NOMO-1 (cell line): ENCODE data around the gene LRRC46.

Experiments used
- DNase-seq, 2 experiments: peaks; one replicate each; lab custom pipeline; 2025; ENCODE audit not compliant: unreplicated experiment in 2 of 2; lab: John Stamatoyannopoulos, UW

Gene LRRC46

DNA sequence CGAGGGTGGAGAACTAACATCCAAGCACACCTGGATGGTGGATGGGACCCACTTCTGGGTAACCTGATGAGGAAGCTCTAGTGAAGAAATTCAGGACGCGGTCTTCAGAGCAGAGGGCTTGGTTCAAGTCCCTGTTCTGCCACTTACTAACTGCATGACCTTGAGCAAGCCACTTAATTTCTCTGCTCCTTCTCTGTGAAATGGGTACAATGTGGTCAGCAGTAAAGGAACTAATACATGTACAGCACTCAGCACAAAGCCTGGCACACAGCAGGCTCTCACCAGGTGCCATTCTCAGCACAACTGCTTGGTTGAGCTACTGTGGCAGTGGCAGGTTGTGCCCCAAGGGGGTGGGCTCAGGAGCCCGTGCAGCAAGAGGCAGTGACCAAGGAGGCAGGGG lies 8.0 kb upstream of the LRRC46 start:
- DNase-seq = no peak

DNA sequence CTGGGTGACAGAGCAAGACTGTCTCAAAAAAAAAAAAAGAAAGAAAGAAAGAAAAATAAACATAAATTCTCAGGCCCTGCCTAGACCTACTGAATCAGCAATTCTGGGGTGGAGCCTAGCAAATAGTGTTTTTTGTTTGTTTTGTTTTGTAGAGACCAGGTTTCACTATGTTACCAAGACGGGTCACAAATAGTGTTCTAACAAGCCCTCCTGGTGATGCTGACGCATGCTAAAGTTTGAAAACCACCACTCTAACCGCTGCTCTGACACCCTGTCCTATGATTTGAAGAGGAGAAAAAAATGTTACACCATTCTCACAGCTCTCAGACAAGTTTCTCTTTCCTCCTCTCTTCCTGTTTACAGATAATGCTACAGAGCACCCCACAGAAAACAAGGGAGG lies 1.6 kb upstream of the LRRC46 start:
- no peak for DNase-seq

DNA sequence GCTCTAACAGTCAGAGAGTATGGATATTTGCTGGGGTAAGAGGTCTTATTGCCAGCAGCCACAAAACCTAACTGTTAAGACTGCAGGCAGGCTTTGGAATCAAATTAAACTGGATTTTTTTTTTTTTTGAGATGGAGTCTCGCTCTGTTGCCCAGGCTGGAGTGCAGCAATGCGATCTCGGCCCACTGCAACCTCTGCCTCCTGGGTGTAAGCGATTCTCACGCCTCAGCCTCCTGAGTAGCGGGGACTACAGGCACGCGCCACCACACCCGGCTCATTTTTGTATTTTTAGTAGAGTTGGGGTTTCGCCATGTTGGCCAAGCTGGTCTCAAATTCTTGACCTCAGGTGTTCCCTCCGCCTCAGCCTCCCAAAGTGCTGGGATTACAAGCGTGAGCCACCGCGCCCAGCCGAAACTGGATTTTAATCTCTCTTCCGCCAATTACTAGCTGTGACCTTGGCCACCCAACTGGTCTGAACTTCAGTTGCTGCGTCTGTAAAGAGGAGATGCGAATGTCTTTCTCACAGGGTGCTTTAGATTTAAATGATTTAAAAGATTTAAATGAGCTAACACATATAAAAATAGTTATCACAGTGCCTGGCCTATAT lies 971 bp upstream of the LRRC46 start:
- DNase-seq = no peak

DNA sequence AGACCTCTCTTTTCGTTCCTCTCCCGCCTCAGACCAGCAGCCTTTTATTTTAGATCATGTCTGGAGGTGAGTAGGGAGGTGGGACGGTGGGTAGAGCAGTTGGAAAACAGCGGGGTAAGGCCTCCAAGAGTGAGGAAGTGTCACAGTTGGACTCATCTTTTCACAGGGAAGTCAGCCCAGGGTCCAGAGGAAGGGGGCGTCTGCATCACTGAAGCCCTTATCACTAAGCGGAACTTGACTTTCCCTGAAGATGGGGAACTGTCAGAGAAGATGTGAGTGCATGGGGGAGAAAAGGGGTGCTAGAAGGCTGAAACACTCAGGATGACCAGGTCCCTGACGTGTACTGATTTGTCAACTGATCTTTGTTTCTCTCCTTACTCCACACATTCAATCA lies 461 bp downstream of the LRRC46 start:
- DNase-seq = peak; percentile 25 to 28

DNA sequence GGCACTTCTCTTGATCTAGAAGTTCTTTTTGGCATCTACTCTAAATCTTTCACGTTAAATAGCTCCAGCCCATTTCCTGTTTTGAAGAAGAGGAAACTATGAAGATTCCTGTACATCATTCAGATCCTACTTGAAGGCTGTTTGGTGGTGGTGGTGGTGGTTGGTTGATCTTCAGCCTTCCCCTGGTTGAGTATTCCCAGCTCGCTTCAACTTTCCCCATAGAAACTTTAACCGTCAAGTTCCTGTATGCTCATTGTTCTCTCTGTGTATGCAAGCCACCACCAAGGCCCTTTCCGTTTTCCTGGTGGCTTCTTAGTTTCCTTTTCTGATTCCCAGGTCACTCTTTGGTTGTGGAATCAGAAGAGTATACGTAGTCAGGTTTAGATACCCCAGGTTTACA lies 3.3 kb downstream of the LRRC46 start:
- DNase-seq = no peak

DNA sequence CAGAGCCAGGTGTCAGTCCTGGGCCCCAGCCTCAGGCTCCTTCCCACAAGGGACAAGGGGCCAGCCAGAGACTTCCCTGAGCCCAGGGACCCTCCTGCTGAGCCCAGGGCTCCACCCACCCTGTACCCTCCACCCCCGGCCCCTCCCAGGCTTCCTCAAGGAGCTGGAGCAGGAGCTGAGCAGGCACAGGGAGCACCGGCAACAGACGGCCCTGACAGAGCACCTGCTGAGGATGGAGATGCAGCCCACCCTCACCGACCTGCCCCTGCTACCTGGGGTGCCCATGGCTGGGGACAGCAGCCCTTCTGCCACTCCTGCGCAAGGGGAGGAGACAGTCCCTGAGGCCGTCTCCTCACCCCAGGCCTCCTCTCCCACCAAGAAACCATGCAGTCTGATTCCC lies 5.1 kb downstream of the LRRC46 start:
- no peak for DNase-seq

DNA sequence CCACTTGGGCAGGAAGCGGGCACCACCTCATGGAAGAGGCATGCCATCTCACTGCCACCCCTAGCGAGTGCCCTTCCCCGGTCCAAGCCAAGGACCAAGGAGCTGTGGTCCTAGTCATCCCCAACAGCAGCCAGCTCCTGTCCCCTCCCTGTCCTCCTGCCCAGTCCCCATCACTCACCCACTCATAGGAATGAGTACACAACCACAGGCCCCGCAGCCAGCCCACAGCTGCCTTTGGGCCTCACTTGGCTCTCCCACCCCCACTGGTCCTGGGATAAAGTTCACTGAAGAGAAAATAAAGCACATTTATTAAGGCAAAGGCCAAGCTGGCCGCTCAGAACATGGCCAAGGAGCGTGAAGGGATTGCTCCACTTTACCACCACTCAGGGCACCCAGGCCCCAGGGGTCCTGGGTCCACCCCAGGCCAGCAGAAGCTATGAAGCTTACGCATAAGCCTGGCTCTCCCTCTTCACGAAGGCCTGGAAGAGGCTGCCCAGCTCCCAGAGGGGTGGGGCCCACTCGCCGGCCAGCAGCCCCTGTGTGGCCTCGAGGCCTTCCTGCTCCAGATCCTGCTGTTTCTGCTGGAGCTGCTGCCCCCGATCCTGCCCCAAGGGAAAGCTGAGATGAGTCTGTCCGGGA lies 6.0 kb downstream of the LRRC46 start:
- DNase-seq = no peak

DNA sequence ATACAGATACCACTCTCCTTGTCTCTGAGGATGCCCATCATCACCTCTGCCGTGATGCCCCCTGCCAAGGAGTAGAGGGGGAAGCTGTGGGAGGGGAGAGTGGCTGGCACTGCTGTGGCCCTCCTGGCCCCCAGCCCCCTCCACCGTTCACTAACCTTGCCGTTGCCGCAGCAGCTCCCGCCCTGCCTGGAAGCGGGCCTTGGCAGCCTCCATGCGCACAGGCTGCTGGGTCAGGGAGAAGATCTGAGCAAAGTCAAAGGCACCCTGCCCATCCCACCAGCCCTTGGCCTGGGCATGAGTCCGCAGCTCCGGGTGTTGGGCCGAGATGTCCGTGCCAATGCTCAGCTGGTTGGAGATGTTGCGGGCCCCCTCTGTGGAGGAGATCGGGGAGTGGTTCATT lies 7.2 kb downstream of the LRRC46 start:
- DNase-seq = no peak

DNA sequence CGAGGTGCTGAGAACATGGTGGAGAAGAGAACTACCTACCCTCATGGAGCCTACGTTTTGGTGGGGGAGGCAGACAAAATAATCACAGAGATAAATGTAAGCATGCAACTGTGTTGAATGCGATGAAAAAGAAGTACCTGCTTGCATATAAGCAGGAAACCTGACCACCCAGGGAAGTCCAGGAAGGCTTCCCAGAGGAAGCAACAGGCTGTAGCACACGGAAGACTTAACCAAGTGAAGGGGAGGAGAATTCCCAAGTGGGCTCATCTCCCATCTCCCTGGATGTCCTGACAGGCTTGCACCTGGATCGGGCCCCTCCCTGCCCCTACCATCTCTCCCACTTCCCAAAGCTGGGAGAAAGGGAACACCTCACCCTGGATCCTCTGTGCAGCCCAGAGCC lies 7.6 kb downstream of the LRRC46 start:
- DNase-seq = no peak

DNA sequence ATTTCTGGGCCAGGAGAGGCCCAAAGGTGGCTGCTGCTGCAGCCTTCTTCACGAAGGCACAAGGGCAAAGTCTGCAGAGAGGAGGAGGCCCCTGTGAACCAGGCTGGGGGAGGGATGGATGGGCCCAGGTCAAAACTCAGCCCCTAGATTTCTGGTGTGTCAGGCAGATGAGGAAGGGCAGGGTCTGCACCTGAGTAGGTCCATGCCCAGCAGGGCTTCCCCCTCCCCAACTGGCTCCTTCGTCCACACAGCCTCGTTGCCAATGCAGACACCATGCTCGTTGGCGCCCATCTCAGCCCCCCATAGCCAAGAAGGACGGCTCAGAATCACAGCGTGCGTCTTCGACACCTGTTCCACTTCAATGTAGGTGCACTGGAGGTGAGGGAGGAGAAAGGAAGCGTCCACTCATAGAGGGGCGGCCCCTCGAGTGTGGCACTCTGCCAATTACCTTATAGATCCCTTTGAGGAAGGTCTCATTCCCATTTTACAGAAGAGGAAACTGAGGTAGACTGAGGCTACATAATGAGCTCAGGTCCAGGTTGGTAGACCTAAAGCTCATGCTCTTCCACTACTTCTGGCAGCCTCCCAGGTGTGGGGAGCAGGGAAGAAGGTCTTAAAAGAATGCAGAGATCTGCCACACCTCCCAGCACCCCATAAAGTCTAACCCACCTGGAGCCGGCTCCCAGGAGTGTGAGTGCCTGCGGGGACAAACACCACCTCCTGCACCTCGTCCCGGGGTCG lies 8.7 kb downstream of the LRRC46 start:
- no peak for DNase-seq

DNA sequence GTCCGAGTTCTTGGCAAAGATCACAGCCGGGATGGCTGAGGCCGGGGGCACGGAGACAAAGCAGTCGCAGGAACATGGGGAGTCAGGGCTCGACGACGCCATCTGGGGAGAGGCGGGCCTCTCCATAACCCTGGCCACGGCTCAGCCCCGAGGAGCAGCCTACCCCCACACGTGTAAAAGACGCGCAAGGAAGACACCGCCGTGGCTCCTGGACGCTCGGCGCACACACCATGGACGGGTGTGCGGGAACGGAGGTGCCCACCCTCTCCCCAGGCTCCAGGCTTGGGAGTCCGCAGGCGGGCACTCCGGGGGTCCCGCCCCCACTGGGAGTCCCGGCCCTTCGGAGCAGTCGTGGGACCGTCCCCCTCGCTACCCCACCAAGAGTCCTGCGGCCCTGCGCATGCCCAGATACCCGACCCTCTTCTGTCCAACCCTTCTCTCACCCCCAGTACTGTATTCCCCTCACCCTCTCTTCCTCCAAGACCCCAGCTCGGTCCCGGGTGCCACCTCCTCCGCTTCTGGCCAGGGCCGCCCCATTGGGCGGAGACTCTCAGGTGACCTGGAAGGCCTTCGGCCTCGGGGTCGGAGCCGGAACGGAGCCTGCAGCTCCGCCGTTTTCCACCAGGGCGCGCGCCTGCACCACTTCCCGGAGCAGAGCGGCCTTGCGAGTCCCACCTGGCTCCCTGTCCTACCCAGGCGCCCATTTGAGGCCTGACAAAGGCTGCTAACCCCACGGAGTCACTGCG lies 9.4 kb downstream of the LRRC46 start, which contains the start of gene SCRN2:
Gene SCRN2 (minus strand): TSS at position 532 of the 746 bp plus-strand sequence. CDS start 430 bp downstream, at position 102.
- peak; percentile 80 to 81 for DNase-seq

DNA sequence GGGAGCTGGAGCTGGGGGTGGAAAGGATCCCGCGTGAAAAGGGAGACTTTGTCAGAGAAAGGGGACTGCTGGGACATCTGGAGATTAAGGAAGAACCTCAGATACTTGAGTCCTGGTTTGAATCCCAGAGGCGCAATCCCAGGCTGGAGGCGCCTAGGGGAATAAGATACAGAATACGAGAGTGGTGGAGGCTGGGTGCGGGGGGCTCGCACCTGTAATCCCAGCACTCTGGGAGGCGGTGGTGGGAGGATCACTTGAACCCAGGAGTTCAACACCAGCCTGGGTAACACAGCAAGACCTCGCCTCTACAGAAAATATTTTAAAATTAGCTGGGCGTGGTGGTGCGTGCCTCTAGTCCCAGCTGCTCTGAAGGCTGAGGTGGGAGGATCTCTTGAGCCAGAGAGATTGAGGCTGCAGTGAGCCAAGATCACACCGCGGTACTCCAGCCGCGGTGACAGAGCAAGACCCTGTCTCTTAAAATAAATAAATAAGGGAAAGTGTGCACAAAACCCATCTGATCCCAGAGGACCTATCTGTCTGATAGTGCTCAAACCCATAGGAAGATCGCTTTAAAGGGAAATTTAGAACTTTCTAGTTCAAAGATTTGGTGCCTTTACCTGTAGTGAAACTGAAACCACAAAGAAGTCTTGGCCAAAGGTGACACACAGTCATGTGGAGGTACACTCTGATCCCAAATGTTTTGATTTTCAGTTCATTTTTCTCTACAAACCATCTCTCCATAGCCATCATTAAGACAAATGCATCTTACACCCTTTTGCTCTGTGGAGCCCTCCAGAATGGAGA lies 10.2 kb downstream of the LRRC46 start:
- no peak for DNase-seq

DNA sequence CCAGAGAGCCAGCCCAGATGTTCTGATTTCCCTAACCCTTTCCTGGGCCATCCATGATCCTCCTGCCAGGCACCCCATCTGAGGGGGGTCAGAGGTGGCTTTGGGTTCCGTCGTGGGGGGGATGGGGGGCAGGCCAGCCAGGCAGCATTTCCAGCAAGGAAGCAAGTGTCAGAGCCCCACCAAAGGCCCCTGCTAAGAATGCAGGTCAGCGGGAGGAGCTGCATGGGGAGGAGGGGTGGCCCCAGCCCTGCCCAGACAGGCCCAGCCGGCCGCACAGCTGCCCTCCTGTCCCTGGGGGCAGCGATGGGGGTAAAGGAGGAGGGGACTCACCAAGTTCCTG lies 11.9 kb downstream of the LRRC46 start:
- DNase-seq = no peak

DNA sequence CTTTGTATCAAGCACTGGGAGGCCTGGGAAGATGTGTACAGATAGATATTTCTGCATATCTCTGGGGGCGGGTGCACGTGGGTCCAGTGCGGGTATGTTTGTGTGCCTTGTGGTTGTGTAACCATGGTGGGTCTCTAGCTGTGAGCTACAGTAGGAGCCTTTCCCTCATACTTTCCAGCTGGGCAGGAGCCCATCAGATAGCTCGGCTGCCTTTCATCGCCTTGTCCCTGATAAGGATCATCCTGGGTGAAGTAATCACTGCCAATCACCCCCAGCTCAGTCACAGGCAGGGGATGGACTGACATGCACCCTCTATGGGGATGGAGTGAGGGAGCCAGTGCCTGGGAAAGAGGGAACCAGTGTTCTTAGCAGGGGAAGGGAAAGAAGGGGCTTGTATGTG lies 12.8 kb downstream of the LRRC46 start:
- no peak for DNase-seq

DNA sequence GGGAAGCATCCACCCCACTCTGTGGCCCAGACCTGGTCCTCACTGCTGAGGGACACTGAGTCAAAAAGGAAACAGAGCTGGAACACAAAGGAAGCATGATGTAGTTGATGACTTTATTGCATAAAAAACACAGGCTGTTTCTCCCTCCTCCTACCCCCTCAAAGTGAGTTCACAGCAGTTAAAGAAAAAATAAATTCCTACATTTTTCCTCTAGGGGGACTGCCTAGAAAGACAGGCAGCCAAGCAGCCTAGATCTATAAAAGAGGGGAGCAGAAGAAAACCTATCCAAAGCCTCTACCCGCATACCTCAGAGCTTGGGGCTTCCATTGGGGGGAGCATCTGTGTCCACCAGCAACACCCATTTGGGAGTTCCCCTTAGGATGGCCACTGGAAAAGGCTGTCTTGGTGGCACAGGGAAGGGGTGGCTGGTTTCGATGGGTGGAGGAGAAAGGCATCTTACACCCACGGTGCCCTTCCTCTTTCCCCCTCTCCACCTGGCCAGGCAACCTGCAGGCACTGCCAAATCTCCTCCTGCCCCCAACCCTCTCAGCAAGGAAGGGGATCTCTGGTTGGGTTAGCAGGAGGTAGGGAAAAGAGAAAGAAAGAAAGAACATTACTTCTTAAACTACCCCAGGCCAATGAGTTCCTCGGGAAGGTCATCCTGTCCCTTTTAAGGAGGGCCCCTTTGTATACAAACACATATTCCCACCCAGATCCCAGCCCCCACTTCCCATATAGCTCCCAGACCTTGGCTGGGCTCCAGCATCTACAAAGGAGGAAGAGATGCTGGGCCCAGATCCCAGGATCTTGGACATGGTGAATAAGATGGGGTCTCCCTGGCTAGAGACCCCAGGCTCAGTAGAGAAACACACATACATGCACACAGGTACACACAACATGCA lies 13.6 kb downstream of the LRRC46 start:
- peak in 1 of 2 experiments; percentile 8 for DNase-seq

DNA sequence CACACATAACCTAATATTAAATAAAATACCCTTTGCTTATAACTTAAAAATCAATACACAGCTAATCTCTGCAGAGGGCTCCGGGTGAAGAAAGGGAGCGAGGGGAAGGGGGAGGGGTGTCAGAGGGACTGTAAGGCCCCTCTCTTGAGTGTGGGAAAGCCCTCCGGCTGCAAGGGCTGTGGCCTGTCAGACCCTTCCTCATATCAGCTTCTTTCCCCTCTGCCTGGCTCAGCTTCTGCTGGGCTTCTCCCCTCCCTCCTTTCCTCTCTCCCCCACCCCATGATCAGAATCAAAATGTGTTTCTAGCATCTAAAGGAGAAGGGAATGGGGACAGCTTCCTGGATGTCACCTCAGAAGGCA lies 14.2 kb downstream of the LRRC46 start:
- no peak for DNase-seq

DNA sequence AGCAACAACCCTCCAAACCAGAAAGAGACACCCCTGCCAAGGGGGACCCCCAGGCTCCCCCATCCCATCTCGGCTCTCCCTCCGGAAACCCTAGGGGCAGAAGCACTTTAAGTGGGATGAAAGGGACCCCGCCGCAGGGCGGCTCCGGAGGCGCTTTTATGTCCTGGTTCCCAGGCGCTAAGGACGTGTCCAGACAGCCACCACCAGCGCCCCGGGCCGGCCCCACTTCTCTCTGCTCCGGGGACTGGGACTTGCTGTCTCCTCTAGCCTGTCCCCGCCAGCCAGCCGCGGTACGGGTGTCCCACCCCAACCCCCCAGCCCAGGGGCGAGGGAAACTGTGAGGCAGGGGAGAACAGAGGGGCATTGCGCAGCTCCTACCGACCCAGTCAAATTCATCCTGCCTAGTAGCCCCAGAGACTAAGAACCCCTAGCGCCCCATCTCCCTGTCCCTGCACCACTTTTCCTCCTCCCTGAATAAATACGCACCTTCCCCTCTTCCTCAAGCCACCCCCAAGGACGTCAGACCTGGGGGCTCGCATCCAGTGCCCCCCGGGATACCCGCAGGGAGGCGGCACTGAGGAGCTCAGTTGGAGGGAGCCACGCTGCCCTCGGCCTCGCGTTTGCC lies 15.4 kb downstream of the LRRC46 start:
- DNase-seq = no peak

DNA sequence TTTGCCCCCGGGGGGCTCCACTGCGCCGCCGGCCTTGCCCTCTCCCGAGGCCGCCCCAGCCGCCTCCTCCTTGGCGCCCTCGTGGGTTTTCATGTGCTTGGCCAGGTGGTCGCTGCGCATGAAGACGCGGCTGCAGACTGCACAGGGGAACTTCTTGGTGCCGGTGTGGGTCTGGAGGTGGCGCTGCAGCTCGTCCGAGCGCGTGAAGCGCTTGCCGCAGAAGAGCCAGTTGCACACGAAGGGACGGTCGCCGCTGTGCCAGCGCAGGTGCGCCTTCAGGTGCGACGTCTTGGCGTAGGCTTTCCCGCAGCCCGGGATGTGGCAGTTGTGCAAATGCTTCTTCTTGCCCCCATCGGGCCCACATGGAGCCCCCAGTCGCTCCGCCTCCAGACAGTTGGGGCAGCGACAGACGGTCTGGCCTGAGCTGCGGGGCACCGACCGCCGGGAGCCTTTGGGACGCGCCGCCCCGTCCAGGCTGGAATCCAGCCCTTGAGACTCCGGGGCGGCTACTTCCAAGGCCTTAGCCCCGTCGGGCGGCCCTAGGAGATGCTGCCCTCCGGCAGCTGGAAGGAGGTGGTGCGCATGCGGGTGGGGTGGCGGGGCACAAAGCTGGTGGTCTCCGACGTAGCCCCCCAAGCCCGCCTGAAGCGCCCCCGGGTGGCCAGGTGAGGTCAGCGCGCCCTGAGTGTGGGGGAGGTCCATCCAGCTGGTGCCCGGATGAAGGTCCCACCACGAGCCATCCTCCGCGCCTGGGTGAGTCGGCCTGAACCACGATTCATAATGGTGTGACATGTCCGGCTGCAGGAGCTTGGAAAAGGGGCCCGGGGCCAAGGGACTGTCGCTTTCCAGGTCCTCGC lies 16.1 kb downstream of the LRRC46 start:
- peak; percentile 15 to 48 for DNase-seq

DNA sequence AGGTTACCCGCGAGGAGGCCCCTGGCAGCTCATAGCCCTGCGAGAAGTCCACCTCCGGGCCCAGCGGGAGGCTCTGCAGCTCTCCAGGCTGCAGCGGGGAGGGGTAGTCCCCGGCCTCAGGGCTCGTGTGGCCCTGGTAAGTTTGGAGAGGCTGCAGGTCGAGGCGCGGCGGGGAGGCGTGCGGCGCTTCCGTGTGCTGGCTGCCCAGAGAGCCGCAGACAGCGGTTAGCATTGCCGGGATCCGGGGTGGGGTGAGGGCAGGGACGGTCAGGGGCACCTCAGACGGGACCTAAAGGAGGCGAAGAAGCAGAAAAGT lies 16.7 kb downstream of the LRRC46 start:
- DNase-seq = no peak
